Erythroblast (primary cell): Measurements from ENCODE around the gene TYSND1.
"Not testable (repeated sequence)": the region's sequence is repeated elsewhere in the genome, so short reads cannot be mapped to it uniquely, and the experiment has no call there.

Experiments
- DNase-seq, 2 experiments: peaks; one replicate each; lab custom pipeline; 2025; lab: John Stamatoyannopoulos, UW
- GATA1 ChIP-seq: IDR thresholded peaks from 2 replicates; pipeline ENCODE4 v1.6.1; 2011; ENCODE audit warnings: low read depth, mild to moderate bottlenecking, control low read depth, low read length, moderate library complexity
- POLR2A ChIP-seq: IDR thresholded peaks from 2 replicates; pipeline ENCODE4 v1.6.1; 2011; ENCODE audit warnings: mild to moderate bottlenecking, low read length

The TYSND1 gene

DNA sequence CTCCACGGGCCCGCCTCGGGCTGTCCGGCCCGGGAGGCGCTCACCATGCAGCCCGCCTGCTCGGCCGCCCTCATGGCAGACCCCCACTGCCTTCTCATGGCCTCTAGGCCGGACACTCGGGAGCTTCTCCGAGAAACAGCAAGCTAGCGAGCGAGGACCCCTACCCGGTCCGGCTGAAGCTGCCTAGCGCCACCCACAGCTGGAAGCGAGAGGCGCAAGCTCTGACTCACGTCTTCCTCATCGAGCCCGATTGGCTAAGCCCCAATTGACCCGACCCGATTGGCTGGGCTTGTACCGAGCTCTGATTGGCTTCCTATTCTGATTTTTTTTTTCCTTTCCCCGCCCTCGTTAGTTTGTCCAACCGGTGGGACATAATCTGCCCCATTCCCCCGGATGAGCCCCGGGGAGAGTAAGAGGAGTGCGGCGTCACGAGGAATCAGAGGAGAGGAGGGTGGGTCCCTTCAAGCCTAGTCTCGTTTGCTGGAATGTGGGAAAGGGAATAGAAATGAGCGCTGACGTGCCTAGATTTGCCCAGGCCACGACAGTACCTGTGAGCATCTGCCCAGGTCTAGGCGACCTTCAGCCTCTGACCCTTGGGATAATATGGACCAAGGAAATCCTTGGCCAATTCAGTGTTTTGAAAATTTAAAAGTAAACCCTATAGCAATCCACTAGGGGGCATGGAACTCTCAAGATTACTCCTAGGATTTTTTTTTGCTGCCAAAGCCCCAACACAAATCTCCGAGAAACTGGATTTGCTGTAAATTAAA is at the start of gene TYSND1:
TYSND1 (minus strand) TSS at position 212 of the 770 bp plus-strand sequence; CDS start at position 98, 114 bp downstream.
- DNase-seq: peak; percentile 95
- no peak for TF ChIP-seq GATA1
- peak; percentile 67 for TF ChIP-seq POLR2A

DNA sequence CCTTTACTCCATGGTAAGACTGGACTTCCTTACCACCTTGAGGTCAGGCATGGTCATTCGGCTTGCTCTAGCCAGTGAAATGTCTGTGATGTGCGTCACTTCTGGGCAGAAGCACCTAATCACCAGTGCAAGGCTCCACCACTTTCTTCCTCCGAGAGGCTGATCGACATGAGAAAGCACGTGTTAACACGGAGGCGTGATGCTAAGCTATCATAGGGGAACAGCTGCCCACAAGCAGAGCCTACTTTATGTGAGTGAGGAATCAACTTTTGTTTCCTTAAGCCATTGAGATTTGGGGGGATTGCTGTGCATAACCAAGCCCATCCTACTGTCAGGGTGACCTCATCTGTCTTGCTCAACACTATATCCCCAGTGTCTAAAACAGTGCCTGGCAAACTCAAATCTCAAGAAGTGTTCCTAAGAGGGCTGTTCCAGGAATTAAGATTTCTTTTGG is 46.9 kb upstream of the TYSND1 start:
- DNase-seq: no peak
- TF ChIP-seq POLR2A (no peak), GATA1 (no peak)

DNA sequence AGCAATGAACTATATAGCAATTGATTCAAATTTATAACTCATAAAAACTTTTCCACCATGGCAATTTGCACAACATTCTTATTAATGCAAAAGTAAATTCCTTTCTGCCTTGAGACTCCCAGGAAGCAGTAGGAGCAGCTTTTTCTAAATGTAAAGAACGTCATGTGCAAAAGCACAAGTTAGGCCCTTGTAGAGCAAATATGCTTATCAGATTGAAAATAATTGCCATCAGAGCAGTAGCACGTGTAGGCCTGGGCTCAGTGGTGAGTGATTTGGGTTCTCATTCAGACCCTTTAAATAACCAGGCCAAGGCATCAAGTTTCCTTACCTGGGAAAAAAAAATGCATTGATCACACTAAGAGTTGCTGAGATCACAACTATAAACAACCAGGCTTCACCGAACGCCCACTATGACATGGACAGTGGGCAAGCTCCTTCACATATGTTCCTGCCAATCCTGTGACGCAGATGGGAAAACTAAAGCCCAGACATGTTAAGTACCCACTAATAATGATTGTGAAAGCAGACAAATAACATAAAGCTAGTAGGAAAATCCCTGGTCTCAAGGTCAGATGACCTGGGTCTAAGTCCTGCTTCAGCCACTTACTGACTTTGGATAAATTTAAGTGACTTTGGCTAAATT is 45.9 kb upstream of the TYSND1 start:
- DNase-seq: no peak
- no peak for TF ChIP-seq POLR2A
- TF ChIP-seq GATA1: no peak

GRCh38 chr10:70191972-70192305 is 45.4 kb upstream of the TYSND1 start:
- TF ChIP-seq POLR2A: no peak
- no peak for TF ChIP-seq GATA1
- DNase-seq: no peak

GRCh38 chr10:70191161-70191971 is 44.9 kb upstream of the TYSND1 start:
- TF ChIP-seq GATA1 (no peak), POLR2A (no peak)
- DNase-seq: no peak

DNA sequence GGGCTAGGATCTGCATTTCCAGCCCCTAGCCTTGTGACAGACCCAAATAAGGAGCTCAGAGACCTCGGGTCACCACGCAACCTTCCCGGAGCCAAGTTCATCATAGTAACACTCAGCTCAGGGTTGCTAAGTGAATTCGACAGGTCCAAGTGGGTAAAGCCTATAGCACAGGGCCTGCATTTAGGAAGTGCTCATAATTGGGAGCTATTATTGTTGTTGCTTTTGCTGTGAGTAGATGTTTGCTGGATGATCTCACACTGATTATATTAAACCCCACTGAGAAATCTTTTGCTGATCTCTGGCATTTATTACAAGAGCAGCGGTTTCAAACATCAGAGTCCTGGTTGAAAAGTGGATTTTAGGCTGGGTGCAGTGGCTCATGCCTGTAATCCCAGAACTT is 44.1 kb upstream of the TYSND1 start:
- DNase-seq: no peak
- TF ChIP-seq POLR2A (no peak), GATA1 (no peak)

- no peak for DNase-seq
- no peak for TF ChIP-seq GATA1
- no peak for TF ChIP-seq POLR2A
These were observed 43.6 kb upstream of the TYSND1 start for GRCh38 chr10:70190102-70190501.

GRCh38 chr10:70188768-70189167 is 42.3 kb upstream of the TYSND1 start:
- no peak for DNase-seq
- TF ChIP-seq GATA1 (no peak), POLR2A (no peak)

DNA sequence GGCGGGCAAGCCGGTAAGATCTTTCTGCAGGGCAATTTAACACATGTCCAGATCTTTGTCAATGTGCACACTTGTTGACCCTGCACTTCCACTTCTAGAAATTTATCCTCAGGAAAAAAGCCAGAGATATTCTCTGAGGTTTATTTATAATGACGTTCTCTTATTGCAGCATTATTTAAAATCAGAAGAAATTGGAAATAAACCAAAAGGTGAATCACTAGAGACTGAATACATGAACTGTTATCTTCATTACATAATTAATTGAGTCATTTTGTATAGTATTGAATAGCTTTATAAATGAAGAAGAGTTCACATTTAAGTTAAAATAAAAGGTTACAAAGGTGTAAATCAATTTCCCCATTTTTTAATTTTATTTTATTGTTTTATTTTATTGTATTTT is 40.1 kb upstream of the TYSND1 start:
- TF ChIP-seq POLR2A (no peak), GATA1 (no peak)
- no peak for DNase-seq

DNA sequence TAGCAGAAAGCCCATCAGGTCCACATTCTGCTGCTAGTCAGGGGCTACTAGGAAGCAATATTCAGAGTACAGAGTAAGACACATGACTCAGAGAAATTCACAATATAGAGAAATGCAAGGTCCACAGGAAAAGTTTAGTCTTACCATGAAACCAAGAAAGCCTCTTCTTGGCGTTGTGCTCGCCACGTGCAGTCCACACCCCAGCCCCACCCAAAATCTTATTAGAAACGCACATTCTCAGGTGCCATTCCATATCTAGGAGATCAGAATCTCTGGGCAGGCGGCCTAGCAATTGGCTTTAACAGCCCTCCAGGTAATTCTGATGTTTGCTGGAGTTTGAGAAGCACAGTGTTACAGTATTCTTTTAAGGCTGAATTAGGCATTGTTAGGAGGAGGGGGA is 39.6 kb upstream of the TYSND1 start:
- no peak for TF ChIP-seq POLR2A
- no peak for TF ChIP-seq GATA1
- no peak for DNase-seq

GRCh38 chr10:70183304-70183703 is 36.8 kb upstream of the TYSND1 start:
- DNase-seq: no peak
- TF ChIP-seq POLR2A (no peak), GATA1 (no peak)

DNA sequence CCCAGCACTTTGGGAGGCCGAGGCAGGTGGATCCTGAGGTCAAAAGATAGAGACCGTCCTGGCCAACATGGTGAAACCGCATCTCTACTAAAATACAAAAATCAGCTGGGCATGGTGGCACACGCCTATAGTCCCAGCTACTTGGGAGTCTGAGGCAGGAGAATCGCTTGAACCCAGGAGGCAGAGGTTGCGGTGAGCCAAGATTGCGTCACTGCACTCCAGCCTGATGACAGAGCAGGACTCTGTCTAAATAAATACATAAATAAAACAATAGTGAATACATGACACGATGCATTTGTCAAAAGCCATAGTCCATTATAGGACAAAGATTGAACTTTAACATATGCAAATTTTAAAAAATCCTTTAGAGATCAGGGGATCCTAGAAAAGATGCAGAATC is 32.7 kb upstream of the TYSND1 start:
- DNase-seq: not testable (repeated sequence)

GRCh38 chr10:70178139-70178725 is 31.7 kb upstream of the TYSND1 start:
- TF ChIP-seq GATA1 (no peak), POLR2A (no peak)
- DNase-seq: no peak

DNA sequence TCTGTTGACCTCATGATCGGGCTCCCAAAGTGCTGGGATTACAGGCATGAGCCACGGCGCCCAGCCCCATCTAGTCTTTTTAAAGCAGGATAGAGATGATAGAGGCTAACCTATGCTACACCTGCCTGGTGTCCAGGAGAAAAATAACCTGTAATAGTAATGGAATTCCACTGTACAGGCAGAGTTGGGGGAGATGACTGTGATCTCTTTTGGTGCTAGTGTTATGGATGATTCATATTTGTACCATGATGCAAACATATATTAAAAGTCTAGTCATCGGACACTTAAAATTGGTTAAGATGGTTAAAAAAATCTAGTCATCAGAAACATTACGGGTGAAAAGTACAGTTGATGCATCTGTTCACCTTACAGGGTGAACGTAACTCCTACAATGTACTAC is 29.9 kb upstream of the TYSND1 start:
- no peak for TF ChIP-seq GATA1
- TF ChIP-seq POLR2A: no peak
- DNase-seq: no peak
